ENCODE data around the gene PTPRB. TPM values are rescaled to one million over a fixed set of nuclear protein-coding genes. Genes with fewer than 3 reads are reported as not detected.
"Not testable (repeated sequence)": the region's sequence is repeated elsewhere in the genome, so short reads cannot be mapped to it uniquely, and the experiment has no call there.

Gene PTPRB
- total and polyA plus RNA-seq, 5 experiments from 2014 or later = not detected

GRCh38 chr12:70490928-70491327 is 146.3 kb downstream of the PTPRB start:
- H3K4me3 Mint-ChIP-seq, DNase-seq, H3K27ac Mint-ChIP-seq, ATAC-seq, H3K36me3 Mint-ChIP-seq, POLR2A ChIA-PET: not testable (repeated sequence)
- Mint-ChIP-seq H3K9me3 (peaks cover 0 to 31% (median 6%) of the 10 kb centered on the region in 9 donors), H3K27me3 (peaks cover 7 to 17% (median 9%) of the 10 kb centered on the region in 5 donors), H3K4me1 (peaks cover 0 to 14% (median 0%) of the 10 kb centered on the region in 4 donors)

GRCh38 chr12:70487440-70487839 is 149.8 kb downstream of the PTPRB start:
- no peak for DNase-seq
- POLR2A ChIA-PET = no interaction called here
- Mint-ChIP-seq H3K27ac (no peak overlapping the region), H3K9me3 (peaks cover 0 to 27% (median 0%) of the 10 kb centered on the region in 9 donors), H3K4me1 (peaks cover 0 to 10% (median 0%) of the 10 kb centered on the region in 4 donors), H3K36me3 (no peaks in the 10 kb centered on the region), H3K27me3 (peaks cover 7 to 15% (median 9%) of the 10 kb centered on the region in 5 donors), H3K4me3 (no peak overlapping the region)
- no peak for ATAC-seq

- no peak for DNase-seq
- Mint-ChIP-seq H3K4me1 (peaks cover 0 to 10% (median 0%) of the 10 kb centered on the region in 4 donors), H3K36me3 (no peaks in the 10 kb centered on the region), H3K4me3 (no peak overlapping the region), H3K27me3 (peaks cover 8 to 15% (median 9%) of the 10 kb centered on the region in 5 donors), H3K9me3 (peaks cover 0 to 27% (median 0%) of the 10 kb centered on the region in 9 donors), H3K27ac (no peak overlapping the region)
- POLR2A ChIA-PET = no interaction called here
- no peak for ATAC-seq
Observed at GRCh38 chr12:70486588-70486987, 150.6 kb downstream of the PTPRB start.

- no peaks in the 10 kb centered on the region for H3K36me3 Mint-ChIP-seq
- DNase-seq (no peak), ATAC-seq (no peak)
- peaks cover 0 to 23% (median 0%) of the 10 kb centered on the region in 9 donors for H3K9me3 Mint-ChIP-seq
- H3K4me1 Mint-ChIP-seq = peaks cover 0 to 10% (median 0%) of the 10 kb centered on the region in 4 donors
- no peak overlapping the region for H3K4me3 Mint-ChIP-seq
- H3K27me3 Mint-ChIP-seq = peaks cover 9 to 16% (median 11%) of the 10 kb centered on the region in 5 donors
- POLR2A ChIA-PET = no interaction called here
- no peak overlapping the region for H3K27ac Mint-ChIP-seq
Observed at GRCh38 chr12:70485704-70486103, 151.5 kb downstream of the PTPRB start.

GRCh38 chr12:70484464-70484863 is 152.8 kb downstream of the PTPRB start:
- DNase-seq = no peak
- no peak overlapping the region for H3K4me3 Mint-ChIP-seq
- peaks cover 10 to 24% (median 11%) of the 10 kb centered on the region in 5 donors for H3K27me3 Mint-ChIP-seq
- peaks cover 0 to 10% (median 0%) of the 10 kb centered on the region in 4 donors for H3K4me1 Mint-ChIP-seq
- H3K27ac Mint-ChIP-seq = no peak overlapping the region
- H3K9me3 Mint-ChIP-seq = peaks cover 0 to 13% (median 0%) of the 10 kb centered on the region in 9 donors
- no peak for ATAC-seq
- no peaks in the 10 kb centered on the region for H3K36me3 Mint-ChIP-seq
- POLR2A ChIA-PET = no interaction called here

- ATAC-seq (no peak), DNase-seq (no peak)
- Mint-ChIP-seq H3K4me1 (peaks cover 0 to 6% (median 0%) of the 10 kb centered on the region in 4 donors), H3K9me3 (no peaks in the 10 kb centered on the region), H3K4me3 (no peak overlapping the region), H3K36me3 (no peaks in the 10 kb centered on the region), H3K27ac (no peak overlapping the region), H3K27me3 (peaks cover 10 to 26% (median 13%) of the 10 kb centered on the region in 5 donors)
- POLR2A ChIA-PET = no interaction called here
Observed at GRCh38 chr12:70482764-70483163, 154.5 kb downstream of the PTPRB start.

GRCh38 chr12:70469221-70469820 is 167.9 kb downstream of the PTPRB start:
- Mint-ChIP-seq H3K4me3 (no peak overlapping the region), H3K27me3 (peaks cover 0 to 18% (median 4%) of the 10 kb centered on the region in 5 donors), H3K4me1 (no peaks in the 10 kb centered on the region), H3K36me3 (peaks cover 0 to 3% (median 0%) of the 10 kb centered on the region in 3 donors), H3K9me3 (peaks cover 0 to 9% (median 6%) of the 10 kb centered on the region in 9 donors), H3K27ac (no peak overlapping the region)
- POLR2A ChIA-PET = interaction anchor here (0.7 kb wide), 1 partner anchor 259 kb away, joined by 3 read pairs; no protein-coding TSS in a partner anchor
- DNase-seq = no peak
- no peak for ATAC-seq

- H3K9me3 Mint-ChIP-seq = peaks cover 3 to 14% (median 11%) of the 10 kb centered on the region in 9 donors
- H3K4me3 Mint-ChIP-seq = no peak overlapping the region
- ATAC-seq (no peak), DNase-seq (no peak)
- no peaks in the 10 kb centered on the region for H3K4me1 Mint-ChIP-seq
- no peak overlapping the region for H3K27ac Mint-ChIP-seq
- POLR2A ChIA-PET = interaction anchor here (0.7 kb wide), 1 partner anchor 259 kb away, joined by 3 read pairs; no protein-coding TSS in a partner anchor
- peaks cover 0 to 18% (median 4%) of the 10 kb centered on the region in 5 donors for H3K27me3 Mint-ChIP-seq
- peaks cover 0 to 9% (median 0%) of the 10 kb centered on the region in 3 donors for H3K36me3 Mint-ChIP-seq
Observed at GRCh38 chr12:70468741-70469140, 168.5 kb downstream of the PTPRB start.

GRCh38 chr12:70467918-70468733 is 169.1 kb downstream of the PTPRB start:
- peaks cover 0 to 9% (median 2%) of the 10 kb centered on the region in 3 donors for H3K36me3 Mint-ChIP-seq
- no peak for DNase-seq
- peaks cover 0 to 14% (median 4%) of the 10 kb centered on the region in 5 donors for H3K27me3 Mint-ChIP-seq
- ATAC-seq = no peak
- POLR2A ChIA-PET = no interaction called here
- H3K4me3 Mint-ChIP-seq = no peak overlapping the region
- H3K9me3 Mint-ChIP-seq = peaks cover 3 to 19% (median 12%) of the 10 kb centered on the region in 9 donors
- H3K4me1 Mint-ChIP-seq = no peaks in the 10 kb centered on the region
- peak overlapping the region in 1 of 10 donors; percentile 29 for H3K27ac Mint-ChIP-seq

GRCh38 chr12:70467476-70467875 is 169.8 kb downstream of the PTPRB start:
- H3K36me3 Mint-ChIP-seq = peaks cover 0 to 9% (median 2%) of the 10 kb centered on the region in 3 donors
- H3K9me3 Mint-ChIP-seq = peaks cover 3 to 24% (median 13%) of the 10 kb centered on the region in 9 donors
- no peaks in the 10 kb centered on the region for H3K4me1 Mint-ChIP-seq

GRCh38 chr12:70466753-70467152 is 170.5 kb downstream of the PTPRB start:
- no peak for ATAC-seq
- POLR2A ChIA-PET = no interaction called here
- peaks cover 3 to 24% (median 16%) of the 10 kb centered on the region in 9 donors for H3K9me3 Mint-ChIP-seq
- H3K4me1 Mint-ChIP-seq = no peaks in the 10 kb centered on the region
- H3K27me3 Mint-ChIP-seq = peaks cover 0 to 10% (median 1%) of the 10 kb centered on the region in 5 donors
- H3K36me3 Mint-ChIP-seq = peaks cover 0 to 9% (median 2%) of the 10 kb centered on the region in 3 donors
- no peak overlapping the region for H3K4me3 Mint-ChIP-seq
- H3K27ac Mint-ChIP-seq = no peak overlapping the region
- no peak for DNase-seq

More at GRCh38 chr12:70467476-70467875, 169.8 kb downstream of the PTPRB start:
- ATAC-seq (no peak), DNase-seq (no peak)
- POLR2A ChIA-PET = no interaction called here
- Mint-ChIP-seq H3K4me3 (no peak overlapping the region), H3K27me3 (peaks cover 0 to 10% (median 1%) of the 10 kb centered on the region in 5 donors), H3K27ac (no peak overlapping the region)

All from naive thymus-derived CD8-positive, alpha-beta T cell (primary cell).